ENCODE measurements around the gene MST1.
"Not testable (repeated sequence)": the region's sequence is repeated elsewhere in the genome, so short reads cannot be mapped to it uniquely, and the experiment has no call there.

DNA sequence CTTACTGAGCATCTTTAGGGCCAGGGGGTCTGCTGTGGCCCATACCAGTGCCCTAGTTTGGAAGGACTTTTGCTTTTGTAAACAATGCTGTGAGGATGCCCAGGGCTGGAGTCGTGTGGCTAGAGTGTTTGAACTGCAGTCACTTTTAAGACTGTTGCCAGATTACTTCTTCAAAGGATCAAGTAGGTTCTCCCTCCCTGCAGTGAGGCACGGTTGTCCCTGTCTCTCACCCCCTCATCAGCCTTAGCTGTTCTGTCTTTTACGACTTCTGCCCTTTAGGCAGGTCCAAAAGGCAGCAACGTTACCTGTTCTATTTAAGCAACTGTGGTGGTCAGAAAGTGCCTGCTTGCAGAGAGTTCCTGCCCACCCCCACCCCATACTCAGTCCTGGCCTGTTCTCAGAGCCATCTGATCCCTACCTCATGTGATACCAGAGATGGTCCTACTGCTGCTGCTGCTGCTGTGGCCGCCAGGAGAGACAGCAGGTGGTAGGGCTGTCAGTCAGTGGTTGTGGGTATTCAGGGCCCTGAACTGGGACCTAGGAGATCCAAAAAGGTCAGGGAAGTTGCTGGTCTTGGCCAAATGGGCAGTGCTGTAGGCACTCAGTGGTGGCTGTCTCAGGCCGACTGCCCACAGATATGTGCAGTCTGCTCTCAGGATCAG lies 5.3 kb upstream of the MST1 start:
- TF ChIP-seq POLR2A (conservative IDR thresholded peaks at IDR 0.05); MEF2D (tag; conservative IDR thresholded peaks at IDR 0.05; ENCODE audit: low read depth); ZNF143 (CRISPR knock-in tag; IDR thresholded peaks at IDR 0.05); ETS2 (tag; IDR thresholded peaks at IDR 0.05; ENCODE audit: borderline replicate concordance, poor library complexity, severe bottlenecking); PHB2 (IDR thresholded peaks at IDR 0.05; ENCODE audit: low read depth); TAF7 (tag; IDR thresholded peaks at IDR 0.05); ZNF830 (CRISPR knock-in tag; IDR thresholded peaks at IDR 0.05); SETDB1 (IDR thresholded peaks at IDR 0.05; ENCODE audit: low read length); EP300 (IDR thresholded peaks at IDR 0.05; ENCODE audit: low read length): not testable (repeated sequence)
- TF ChIP-seq, protein P1, sequence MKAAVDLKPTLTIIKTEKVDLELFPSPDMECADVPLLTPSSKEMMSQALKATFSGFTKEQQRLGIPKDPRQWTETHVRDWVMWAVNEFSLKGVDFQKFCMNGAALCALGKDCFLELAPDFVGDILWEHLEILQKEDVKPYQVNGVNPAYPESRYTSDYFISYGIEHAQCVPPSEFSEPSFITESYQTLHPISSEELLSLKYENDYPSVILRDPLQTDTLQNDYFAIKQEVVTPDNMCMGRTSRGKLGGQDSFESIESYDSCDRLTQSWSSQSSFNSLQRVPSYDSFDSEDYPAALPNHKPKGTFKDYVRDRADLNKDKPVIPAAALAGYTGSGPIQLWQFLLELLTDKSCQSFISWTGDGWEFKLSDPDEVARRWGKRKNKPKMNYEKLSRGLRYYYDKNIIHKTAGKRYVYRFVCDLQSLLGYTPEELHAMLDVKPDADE (conservative IDR thresholded peaks at IDR 0.05; ENCODE audit: control insufficient read depth, low read depth, low read length): not testable (repeated sequence)
- TF ChIP-seq, protein P2, sequence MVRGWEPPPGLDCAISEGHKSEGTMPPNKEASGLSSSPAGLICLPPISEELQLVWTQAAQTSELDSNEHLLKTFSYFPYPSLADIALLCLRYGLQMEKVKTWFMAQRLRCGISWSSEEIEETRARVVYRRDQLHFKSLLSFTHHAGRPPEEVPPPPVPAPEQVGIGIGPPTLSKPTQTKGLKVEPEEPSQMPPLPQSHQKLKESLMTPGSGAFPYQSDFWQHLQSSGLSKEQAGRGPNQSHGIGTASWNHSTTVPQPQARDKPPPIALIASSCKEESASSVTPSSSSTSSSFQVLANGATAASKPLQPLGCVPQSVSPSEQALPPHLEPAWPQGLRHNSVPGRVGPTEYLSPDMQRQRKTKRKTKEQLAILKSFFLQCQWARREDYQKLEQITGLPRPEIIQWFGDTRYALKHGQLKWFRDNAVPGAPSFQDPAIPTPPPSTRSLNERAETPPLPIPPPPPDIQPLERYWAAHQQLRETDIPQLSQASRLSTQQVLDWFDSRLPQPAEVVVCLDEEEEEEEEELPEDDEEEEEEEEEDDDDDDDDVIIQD (CRISPR knock-in tag; IDR thresholded peaks at IDR 0.05): not testable (repeated sequence)
- TF ChIP-seq, protein P3, sequence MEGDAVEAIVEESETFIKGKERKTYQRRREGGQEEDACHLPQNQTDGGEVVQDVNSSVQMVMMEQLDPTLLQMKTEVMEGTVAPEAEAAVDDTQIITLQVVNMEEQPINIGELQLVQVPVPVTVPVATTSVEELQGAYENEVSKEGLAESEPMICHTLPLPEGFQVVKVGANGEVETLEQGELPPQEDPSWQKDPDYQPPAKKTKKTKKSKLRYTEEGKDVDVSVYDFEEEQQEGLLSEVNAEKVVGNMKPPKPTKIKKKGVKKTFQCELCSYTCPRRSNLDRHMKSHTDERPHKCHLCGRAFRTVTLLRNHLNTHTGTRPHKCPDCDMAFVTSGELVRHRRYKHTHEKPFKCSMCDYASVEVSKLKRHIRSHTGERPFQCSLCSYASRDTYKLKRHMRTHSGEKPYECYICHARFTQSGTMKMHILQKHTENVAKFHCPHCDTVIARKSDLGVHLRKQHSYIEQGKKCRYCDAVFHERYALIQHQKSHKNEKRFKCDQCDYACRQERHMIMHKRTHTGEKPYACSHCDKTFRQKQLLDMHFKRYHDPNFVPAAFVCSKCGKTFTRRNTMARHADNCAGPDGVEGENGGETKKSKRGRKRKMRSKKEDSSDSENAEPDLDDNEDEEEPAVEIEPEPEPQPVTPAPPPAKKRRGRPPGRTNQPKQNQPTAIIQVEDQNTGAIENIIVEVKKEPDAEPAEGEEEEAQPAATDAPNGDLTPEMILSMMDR (IDR thresholded peaks at IDR 0.05 in 2 of 3, conservative IDR thresholded peaks at IDR 0.05 in 1 of 3; ENCODE audit: insufficient read depth in 2 of 3, low read depth in 1 of 3, low read length in 3 of 3): not testable (repeated sequence)
